GM18861 (cell line): Measurements from ENCODE around the gene B3GNT3.

Experiments used
- ATAC-seq: cut with Tn5 transposase; IDR thresholded peaks from one replicate; pipeline ENCODE4 v1.9.1; 2021; ENCODE audit not compliant: unreplicated experiment

B3GNT3 gene, protein sequence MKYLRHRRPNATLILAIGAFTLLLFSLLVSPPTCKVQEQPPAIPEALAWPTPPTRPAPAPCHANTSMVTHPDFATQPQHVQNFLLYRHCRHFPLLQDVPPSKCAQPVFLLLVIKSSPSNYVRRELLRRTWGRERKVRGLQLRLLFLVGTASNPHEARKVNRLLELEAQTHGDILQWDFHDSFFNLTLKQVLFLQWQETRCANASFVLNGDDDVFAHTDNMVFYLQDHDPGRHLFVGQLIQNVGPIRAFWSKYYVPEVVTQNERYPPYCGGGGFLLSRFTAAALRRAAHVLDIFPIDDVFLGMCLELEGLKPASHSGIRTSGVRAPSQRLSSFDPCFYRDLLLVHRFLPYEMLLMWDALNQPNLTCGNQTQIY

DNA sequence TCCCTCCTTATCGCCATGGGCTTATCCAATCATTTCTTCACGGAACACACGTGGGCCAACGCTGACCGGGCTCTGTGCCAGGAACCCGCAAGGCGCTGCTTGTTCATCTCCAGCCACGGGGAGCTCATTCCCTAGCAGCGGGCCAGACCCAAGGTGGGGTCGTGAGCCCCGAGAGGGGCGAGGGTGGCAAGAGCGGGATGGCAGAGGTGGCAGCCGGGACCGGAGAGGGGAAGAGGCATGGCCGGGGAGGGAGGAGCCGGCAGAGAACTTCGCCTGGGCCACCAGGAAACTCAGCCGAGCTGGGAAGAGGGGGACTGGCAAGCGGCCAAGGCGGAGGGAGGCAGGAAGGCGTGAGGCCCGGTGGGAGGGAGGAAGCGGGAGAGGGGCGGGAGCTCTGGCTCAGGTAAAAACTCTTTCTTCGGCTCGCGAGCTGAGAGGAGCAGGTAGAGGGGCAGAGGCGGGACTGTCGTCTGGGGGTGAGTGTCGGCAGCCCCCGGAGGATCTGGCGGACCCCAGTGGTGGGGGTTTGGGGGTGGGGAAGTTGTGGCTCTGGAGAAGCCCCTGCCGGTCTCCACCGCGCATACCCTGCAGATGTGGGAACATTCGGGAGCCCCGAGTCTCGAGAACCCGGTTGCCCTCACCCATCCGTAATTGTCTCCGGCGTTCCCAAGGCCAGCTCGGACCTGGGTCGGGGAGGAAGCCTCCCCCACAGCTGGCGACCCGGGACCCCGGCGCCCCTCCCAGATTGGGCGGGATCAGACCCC lies at the start of gene B3GNT3:
Gene B3GNT3 (plus strand): TSS at position 408 of the 764 bp plus-strand sequence. CDS start 12,670 bp downstream, outside the sequence.
- no peak for ATAC-seq

- ATAC-seq, result peak; percentile 51
Measured at GRCh38 chr19:17747205-17748098, 47.5 kb upstream of the B3GNT3 start.

- no peak for ATAC-seq
Measured at GRCh38 chr19:17748884-17749638, 45.9 kb upstream of the B3GNT3 start.

- no peak for ATAC-seq
Measured at GRCh38 chr19:17749912-17750317, 45.0 kb upstream of the B3GNT3 start.

- peak; percentile 34 for ATAC-seq
Measured at GRCh38 chr19:17751103-17751911, 43.6 kb upstream of the B3GNT3 start, which contains the start of gene FCHO1. TSS of gene FCHO1 (plus strand) at chr19:17751477. CDS start at chr19:17755165, 3,688 bp downstream.

- no peak for ATAC-seq
Measured at GRCh38 chr19:17751912-17752273, 43.0 kb upstream of the B3GNT3 start.

- ATAC-seq, result no peak
Measured at GRCh38 chr19:17752865-17753639, 41.9 kb upstream of the B3GNT3 start.

DNA sequence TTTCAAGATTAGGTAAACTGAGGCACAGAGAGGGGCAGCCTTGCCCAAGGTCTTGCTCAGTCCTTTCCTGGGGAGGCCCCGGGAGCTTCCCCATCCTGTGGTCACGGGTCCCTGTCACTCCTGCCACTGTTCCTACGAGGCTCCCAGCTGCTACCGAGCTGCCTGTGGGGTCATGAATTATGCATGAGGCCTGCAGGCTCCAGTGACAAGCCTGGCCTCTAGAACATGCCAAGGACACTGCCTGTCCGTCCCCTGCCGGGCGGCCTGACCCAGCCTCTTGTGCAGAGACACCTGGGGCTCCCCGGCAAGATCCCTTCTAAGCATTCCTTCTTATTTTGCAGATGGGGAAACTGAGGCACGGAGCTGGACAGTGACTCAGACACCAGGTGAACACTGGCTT lies 41.0 kb upstream of the B3GNT3 start:
- ATAC-seq, result no peak

- no peak for ATAC-seq
Measured at GRCh38 chr19:17754634-17755442, 40.1 kb upstream of the B3GNT3 start.

GRCh38 chr19:17755443-17755890 lies 39.5 kb upstream of the B3GNT3 start:
- ATAC-seq, result no peak

- no peak for ATAC-seq
Measured at GRCh38 chr19:17755977-17756670, 38.8 kb upstream of the B3GNT3 start.

DNA sequence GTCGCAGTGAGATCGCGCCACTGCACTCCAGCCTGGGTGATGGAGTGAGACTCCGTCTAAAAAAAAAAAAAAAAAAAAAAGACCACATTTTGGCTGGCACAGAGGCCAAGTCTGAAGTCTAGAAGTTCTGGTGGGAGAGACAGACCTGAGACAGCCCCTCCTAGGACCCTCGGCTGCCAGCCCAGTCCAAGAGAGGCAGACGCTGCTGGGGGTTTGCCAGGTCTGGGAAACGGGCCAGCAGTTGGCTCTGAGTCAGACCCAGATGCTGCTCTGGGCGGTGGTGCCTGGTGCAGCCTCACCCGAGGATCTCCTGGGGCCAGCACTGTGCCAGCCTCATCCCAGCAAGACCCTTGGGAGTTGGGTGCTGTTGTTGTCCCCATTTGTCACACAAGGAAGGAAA lies 37.8 kb upstream of the B3GNT3 start:
- no peak for ATAC-seq

GRCh38 chr19:17758515-17758914 lies 36.4 kb upstream of the B3GNT3 start:
- ATAC-seq, result no peak

GRCh38 chr19:17761148-17761547 lies 33.8 kb upstream of the B3GNT3 start:
- ATAC-seq, result no peak

- no peak for ATAC-seq
Measured at GRCh38 chr19:17762505-17763229, 32.3 kb upstream of the B3GNT3 start.

DNA sequence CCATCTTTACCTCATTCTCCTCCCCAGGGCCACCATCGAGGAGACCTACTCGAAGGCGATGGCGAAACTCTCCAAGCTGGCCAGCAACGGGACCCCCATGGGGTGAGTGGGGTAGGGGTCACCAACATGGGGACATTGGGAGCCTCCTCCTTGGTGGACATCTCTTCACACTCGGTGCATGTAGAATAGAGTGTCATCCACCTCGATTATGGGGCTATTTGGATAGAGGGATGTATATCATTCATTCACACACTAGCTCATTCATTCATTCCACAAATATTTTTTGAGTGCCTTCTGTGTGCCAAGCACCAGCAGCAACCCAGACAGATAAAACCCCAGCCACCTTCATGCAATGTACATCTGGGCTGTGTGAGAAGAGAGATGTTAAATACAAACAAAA lies 30.6 kb upstream of the B3GNT3 start:
- ATAC-seq, result no peak
